C4-2B (cell line): ENCODE data around the gene LRP2.

Experiments used
- H3K27ac ChIP-seq: fragments of 450-650 bp; 2 replicates; pipeline ENCODE4 v1.5.1; 2017
- CTCF ChIP-seq: fragments of 450-650 bp; conservative IDR thresholded peaks from 2 replicates; pipeline ENCODE4 v1.5.1; 2017; ENCODE audit warnings: mild to moderate bottlenecking
- ZFX ChIP-seq: fragments of 450-650 bp; IDR thresholded peaks from 2 replicates; pipeline ENCODE4 v1.6.1; 2017

The LRP2 gene

GRCh38 chr2:169294001-169294675 lies 68.2 kb downstream of the LRP2 start:
- no peak overlapping the region for H3K27ac ChIP-seq
- TF ChIP-seq CTCF (no peak), ZFX (no peak)

GRCh38 chr2:169291517-169291916 lies 70.8 kb downstream of the LRP2 start:
- H3K27ac ChIP-seq, result no peak overlapping the region
- TF ChIP-seq CTCF (no peak), ZFX (no peak)

GRCh38 chr2:169290433-169290832 lies 71.9 kb downstream of the LRP2 start:
- TF ChIP-seq ZFX, result no peak
- no peak for TF ChIP-seq CTCF
- H3K27ac ChIP-seq, result no peak overlapping the region

DNA sequence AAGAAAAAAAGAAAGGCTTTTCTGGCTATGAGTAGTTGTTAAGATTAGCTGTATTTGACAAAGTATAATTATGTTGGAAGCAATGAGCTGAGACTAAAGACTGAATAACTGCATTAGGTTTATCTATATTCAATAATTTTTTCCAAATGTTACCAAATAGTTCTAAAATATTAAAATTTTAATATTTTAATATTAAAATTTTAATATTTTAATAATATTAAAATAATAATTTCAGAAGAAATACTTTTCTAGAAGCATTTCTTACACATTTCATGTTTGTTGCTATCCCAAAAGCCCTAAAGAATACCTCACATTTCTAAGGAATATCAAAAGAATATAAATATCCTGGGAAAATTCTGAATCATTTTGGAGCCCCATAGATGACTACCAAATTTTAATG lies 74.7 kb downstream of the LRP2 start:
- no peak overlapping the region for H3K27ac ChIP-seq
- no peak for TF ChIP-seq CTCF
- no peak for TF ChIP-seq ZFX

DNA sequence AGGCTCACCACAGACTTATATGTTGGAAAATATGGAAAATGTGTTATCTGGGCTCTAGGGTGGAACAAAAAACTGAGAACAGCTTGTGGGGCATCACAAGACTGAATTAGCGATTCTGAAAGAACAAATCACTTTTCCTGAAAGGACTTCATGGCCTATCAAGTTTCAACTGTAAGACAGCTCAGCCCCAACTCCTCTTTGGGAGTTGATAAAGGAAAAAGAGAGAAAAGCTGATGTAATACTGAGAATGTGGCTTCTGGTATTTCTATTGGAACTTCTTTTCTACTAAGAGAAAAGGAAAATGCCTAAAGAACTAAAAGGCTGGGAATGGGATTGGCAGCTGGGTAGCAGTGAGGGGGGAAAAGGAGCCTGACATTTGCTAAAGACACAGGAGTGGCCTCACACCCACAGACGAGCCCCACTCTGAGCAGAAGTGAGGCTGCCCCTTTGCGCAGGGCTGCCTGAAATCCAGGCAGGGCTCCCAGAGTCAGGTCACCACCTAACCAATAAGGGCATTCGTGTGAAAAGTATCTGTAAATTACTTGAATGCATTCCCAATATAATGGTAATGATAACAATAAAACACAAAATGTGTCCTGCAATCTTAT lies 75.6 kb downstream of the LRP2 start:
- no peak overlapping the region for H3K27ac ChIP-seq
- TF ChIP-seq ZFX, result no peak
- no peak for TF ChIP-seq CTCF

- no peak for TF ChIP-seq ZFX
- TF ChIP-seq CTCF, result no peak
- no peak overlapping the region for H3K27ac ChIP-seq
Observed at GRCh38 chr2:169285531-169286235, 76.7 kb downstream of the LRP2 start.

DNA sequence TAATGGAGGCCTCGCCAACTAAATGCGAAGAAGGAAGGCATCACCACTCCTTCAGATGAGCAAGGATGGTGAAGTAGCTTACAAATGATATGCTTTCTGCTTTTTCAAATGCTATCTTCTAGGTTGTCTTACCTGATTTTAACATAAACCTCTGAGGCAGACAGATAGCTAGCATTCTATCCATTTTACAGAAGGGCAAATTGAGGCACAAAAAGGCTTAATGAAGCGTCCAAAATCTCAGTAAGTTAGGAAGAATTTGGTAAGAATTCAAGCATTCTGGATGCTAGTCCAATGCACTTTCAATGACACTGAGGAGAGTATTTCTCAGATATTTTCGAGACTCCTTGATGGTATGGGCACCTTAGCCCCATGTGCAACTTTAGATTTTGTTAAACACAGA lies 81.8 kb downstream of the LRP2 start:
- H3K27ac ChIP-seq, result no peak overlapping the region
- no peak for TF ChIP-seq CTCF
- no peak for TF ChIP-seq ZFX
